HG03575 (cell line): ENCODE measurements around the gene CHCHD10.

Source experiments
- ATAC-seq: cut with Tn5 transposase; IDR thresholded peaks from one replicate; pipeline ENCODE4 v1.9.1; 2021; ENCODE audit not compliant: unreplicated experiment, insufficient number of reproducible peaks, low FRiP score; ENCODE audit errors: extremely low read depth

The CHCHD10 gene

DNA sequence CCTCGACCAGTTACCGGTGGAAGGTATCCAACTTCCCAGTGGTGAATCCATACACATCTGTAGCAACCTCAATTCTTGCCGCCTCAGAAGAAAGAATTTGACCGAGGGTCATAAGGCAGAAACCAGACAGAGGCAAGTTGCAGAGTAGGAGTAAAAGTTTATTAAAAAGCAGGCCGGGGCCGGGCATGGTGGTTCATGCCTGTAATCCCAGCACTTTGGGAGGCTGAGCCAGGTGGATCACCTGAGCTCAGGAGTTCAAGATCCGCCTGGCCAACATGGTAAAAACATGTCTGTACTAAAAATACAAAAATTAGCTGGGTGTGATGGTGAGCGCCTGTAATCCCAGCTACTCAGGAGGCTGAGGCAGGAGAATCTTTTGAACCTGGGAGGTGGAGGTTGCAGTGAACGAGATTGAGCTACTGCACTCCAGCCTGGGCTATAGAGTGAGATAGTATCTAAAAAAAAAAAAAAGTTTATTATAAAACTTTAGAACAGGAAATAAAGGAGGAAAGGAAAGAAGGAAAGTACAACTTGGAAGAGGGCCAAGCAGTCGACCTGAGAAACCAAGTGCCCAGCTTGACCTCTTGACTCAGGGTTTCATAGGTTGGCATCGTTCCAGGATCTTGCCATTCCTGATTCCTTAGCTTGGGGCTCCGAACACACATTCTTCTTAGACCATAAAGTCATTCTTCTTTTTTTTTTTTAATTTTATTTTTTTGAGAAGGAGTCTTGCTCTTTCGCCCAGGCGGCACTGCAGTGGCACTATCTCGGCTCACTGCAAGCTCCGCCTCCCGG, 49.2 kb downstream of the CHCHD10 start:
- ATAC-seq, result no peak

DNA sequence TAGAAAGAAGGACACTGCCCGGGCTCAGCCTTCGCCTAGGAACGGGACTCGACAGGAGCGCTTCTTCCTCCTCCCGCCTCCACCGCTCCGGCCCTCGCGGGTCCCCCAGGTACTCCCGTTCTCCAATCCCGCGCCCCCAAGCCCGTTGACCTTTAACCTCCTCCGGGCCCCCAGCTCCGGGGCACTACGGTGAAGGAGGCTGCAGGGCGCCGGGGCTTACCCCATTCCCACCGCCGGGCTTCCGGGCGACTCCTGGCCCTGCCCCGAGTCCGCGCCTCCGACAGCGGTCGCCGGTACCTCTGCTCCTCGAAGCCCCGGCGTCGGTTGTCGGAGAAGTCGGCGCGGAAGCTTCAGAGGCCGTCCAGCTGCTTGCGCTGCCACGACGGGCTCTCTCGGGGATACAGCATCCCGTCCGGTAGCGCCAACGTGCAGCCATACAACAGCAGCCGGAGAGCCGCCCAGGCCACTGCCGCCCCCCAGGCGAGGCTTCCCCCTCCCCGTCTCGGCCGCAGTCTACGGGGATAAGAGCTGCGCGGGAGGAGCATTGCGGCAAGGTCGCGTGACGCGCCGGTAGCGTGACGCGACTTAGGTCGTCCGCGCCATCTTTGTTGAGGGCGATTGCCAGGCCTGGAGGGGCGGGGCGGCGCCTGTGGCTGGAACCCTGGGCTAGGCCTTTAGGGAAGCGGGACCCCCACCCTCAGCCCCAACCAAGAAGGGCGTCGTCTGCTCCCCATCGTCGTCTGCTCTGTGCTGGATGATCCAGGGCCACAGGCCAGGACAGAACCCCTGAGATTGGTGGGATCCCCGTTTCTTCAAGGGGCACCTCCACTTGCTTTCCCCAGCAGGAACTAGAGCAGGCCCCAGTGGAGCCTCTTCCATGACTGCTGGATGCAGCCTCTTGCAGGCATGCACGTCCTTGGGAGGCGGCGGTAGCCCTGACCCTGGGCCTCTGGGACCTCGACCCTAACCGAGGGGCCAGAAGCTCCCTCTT, 50.7 kb downstream of the CHCHD10 start:
- ATAC-seq, result no peak
